AG04450 (cell line): ENCODE results near the gene GMPS. TPM values are rescaled to one million over a fixed set of nuclear protein-coding genes. Genes with fewer than 3 reads are reported as not detected.

ENCODE experiments used
- CTCF ChIA-PET: fragments of 300-600, 350-600 bp; formaldehyde crosslinking; extraction: SDS; loops from one replicate; lab custom pipeline; 2022; ENCODE audit warnings: antibody characterized with exemption, inconsistent platforms; lab: Charles Lee
- POLR2A ChIA-PET: fragments of 350-600 bp; formaldehyde crosslinking; extraction: SDS; loops from one replicate; lab custom pipeline; 2021; ENCODE audit warnings: antibody characterized with exemption, inconsistent platforms; lab: Yijun Ruan, JAX
- DNase-seq: peaks from one replicate; pipeline ENCODE4 v3.0.0-alpha.2; 2011; ENCODE audit warnings: low read depth, low spot score
- H3K27ac ChIP-seq: one replicate; pipeline ENCODE4 v1.5.1; 2012; ENCODE audit warnings: low read depth, low read length, control low read depth
- H3K27me3 ChIP-seq: one replicate; pipeline ENCODE4 v1.6.0; 2012; ENCODE audit warnings: low read length; ENCODE audit not compliant: control insufficient read depth, insufficient read depth
- H3K4me3 ChIP-seq: 2 replicates; pipeline ENCODE4 v1.5.1; 2011; ENCODE audit warnings: mild to moderate bottlenecking, low read depth, low read length, control low read depth
- H3K9me3 ChIP-seq: 2 replicates; pipeline ENCODE4 v1.5.1; 2012; ENCODE audit warnings: low read length; ENCODE audit not compliant: control insufficient read depth, insufficient read depth
- CTCF ChIP-seq: IDR thresholded peaks from 2 replicates; pipeline ENCODE4 v1.5.1; 2011; ENCODE audit warnings: low read depth, low read length, control low read depth, inconsistent platforms
- polyA plus RNA-seq: library from polyadenylated mRNA; depleted of rRNA; stranded (reverse); fragments of >200 nt; gene quantifications from 2 replicates; pipeline ENCODE4 v1.2.3, GENCODE V29; 2011

GMPS gene
- polyA plus RNA-seq, 1 experiment = 69.2 TPM

- no peaks in the 10 kb centered on the region for H3K27me3 ChIP-seq
- H3K27ac ChIP-seq = peak overlapping the region; percentile 77
- ChIA-PET CTCF (interaction anchor here (0.5 to 1.2 kb wide), 6 partner anchors 9 to 64 kb away, joined by 3 to 4 read pairs (median 3); partner anchors contain the start of gene C3orf33), POLR2A (interaction anchor here (1.0 to 1.9 kb wide), 2 partner anchors 16 to 64 kb away, joined by 6 to 7 read pairs; partner anchors contain the start of genes C3orf33 and SLC33A1)
- no peak for DNase-seq
- TF ChIP-seq CTCF = no peak
- peak overlapping the region; percentile 62 for H3K4me3 ChIP-seq
- no peaks in the 10 kb centered on the region; the same call in 1 of the 2 replicates for H3K9me3 ChIP-seq
These were observed 759 bp upstream of the GMPS start for GRCh38 chr3:155869691-155870090.

- no peaks in the 10 kb centered on the region; the same call in 1 of the 2 replicates for H3K9me3 ChIP-seq
- CTCF ChIA-PET = interaction anchor here (0.7 kb wide), 1 partner anchor 9 kb away, joined by 3 read pairs; no protein-coding TSS in a partner anchor
- no peak for TF ChIP-seq CTCF
- DNase-seq = no peak
- peak overlapping the region; percentile 65 for H3K27ac ChIP-seq
- POLR2A ChIA-PET = interaction anchor here (1.0 to 1.9 kb wide), 2 partner anchors 14 to 65 kb away, joined by 3 to 6 read pairs; partner anchors contain the start of gene C3orf33
- no peaks in the 10 kb centered on the region for H3K27me3 ChIP-seq
- H3K4me3 ChIP-seq = peak overlapping the region; percentile 87
These were observed 695 bp downstream of the GMPS start for GRCh38 chr3:155870945-155871745.

GRCh38 chr3:155871746-155872158, 1.3 kb downstream of the GMPS start:
- Histone ChIP-seq H3K9me3 (no peaks in the 10 kb centered on the region; the same call in 1 of the 2 replicates), H3K27ac (peak overlapping the region; percentile 65), H3K27me3 (no peaks in the 10 kb centered on the region), H3K4me3 (peak overlapping the region; percentile 87)
- ChIA-PET CTCF (no interaction called here), POLR2A (interaction anchor here (1.0 kb wide), 1 partner anchor 14 kb away, joined by 3 read pairs; no protein-coding TSS in a partner anchor)
- DNase-seq = no peak
- TF ChIP-seq CTCF = no peak

- ChIA-PET POLR2A (no interaction called here), CTCF (interaction anchor here (1.3 kb wide), 1 partner anchor 67 kb away, joined by 7 read pairs; the partner anchor contains the start of gene C3orf33)
- Histone ChIP-seq H3K4me3 (no peak overlapping the region), H3K9me3 (no peaks in the 10 kb centered on the region; the same call in 1 of the 2 replicates), H3K27ac (no peak overlapping the region), H3K27me3 (no peaks in the 10 kb centered on the region)
- TF ChIP-seq CTCF = no peak
- DNase-seq = no peak
These were observed 2.6 kb downstream of the GMPS start for GRCh38 chr3:155872904-155873646.
